Smooth muscle cell of the brain vasculature (primary cell): ENCODE data around the gene SPON2.

Experiments used
- DNase-seq: peaks from one replicate; pipeline ENCODE4 v3.0.0-alpha.2; 2012; ENCODE audit warnings: low read depth, low spot score

SPON2 gene

DNA sequence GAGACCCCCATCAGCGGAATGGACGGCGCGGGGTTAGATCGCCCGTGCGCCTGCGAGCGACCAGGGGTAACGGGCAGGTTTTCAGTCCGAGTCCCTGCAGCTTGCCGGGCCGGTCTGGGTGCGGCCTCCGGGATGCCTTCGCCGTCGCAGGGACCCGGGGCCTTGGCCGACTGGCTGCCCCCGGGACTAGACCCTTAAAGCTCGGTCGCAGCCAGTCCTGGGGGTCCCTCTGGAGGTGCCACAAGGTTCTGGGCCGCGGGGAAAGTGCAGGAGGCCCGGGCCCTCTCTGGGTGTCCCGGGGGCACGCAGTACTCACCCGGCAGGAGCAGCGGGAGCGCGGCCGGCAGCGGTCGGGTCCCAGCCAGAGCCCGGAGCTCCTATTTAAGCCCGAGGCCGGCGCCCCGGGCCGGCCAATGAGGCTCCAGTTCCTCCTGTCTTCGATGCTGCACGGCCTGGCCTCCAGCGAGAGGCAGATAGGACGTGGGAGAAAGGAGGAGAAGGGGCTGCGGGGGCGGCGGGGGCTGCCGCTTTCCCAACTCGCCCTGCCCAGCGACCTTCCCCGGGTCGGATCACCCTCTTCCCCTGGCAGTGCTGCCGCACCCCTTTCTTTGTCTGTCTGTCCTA is at the start of gene SPON2:
Gene SPON2 (minus strand): TSS at position 356 of the 624 bp plus-strand sequence.
- DNase-seq: no peak

GRCh38 chr4:1221155-1221870 is 48.9 kb upstream of the SPON2 start:
- DNase-seq: no peak

DNA sequence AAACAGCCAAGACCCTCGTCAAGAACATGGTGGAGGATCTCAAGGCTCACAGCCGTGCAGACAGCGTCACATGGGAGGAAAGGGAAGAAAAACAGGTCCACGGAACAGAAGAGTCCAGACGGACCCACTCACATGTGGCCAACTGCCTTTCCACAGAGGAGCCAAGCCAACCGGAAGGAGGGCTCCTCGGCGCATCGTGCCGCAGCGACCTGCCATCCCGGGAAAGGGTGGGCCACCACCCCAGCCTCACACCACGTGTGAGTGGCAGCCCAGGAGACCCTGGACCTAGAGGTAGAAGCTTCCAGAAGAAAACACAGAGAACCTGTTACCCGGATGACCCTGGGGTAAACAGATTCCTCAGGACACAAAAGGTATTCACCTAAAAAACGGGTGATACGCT is 48.2 kb upstream of the SPON2 start:
- DNase-seq: no peak

DNA sequence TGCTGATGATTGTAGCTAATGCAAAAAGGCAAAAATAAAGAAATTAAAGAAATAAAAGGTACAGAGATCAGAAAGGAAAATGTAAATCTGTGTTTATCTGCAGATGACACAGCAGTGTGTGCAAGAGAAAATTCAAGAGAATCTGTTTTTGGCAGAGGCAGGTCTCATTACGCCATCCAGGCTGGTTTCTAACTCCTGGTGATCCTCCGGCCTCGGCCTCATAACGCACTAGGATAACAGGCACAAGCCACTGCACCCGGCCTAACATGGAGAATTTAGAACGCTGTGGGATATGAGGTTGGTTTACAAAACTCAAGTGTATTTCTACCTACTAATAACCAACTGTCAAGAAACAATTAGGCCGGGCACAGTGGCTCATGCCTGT is 47.2 kb upstream of the SPON2 start:
- no peak for DNase-seq

GRCh38 chr4:1218634-1219565 is 46.5 kb upstream of the SPON2 start:
- DNase-seq: no peak

GRCh38 chr4:1217366-1217765 is 45.0 kb upstream of the SPON2 start:
- no peak for DNase-seq

- no peak for DNase-seq
Measured at GRCh38 chr4:1216869-1217294, 44.5 kb upstream of the SPON2 start.

DNA sequence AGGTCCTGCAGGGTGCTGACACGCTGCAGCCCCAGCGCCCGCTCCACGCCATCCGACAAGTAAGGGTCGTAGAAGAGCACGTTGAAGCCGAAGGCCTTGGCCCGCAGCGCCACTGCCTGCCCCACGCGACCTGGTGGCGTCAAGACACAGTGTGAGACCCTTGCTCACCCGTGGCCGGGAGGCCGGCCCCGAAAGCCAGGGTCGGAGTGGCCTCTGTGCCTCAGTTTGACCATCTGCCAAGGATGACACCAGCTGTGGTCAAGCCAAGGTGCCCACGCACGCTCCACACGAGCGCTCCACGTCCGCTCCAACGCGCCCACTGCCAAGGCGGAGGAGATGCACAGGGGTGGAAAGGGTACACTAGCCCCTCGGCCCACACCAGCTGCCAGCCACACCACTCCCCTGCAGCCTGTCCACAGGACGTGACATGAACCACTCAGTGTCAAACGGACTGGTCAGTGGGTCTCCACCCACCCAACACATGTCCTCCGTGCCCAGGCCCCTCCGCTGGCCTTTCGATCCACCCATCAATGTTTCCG is 43.8 kb upstream of the SPON2 start:
- no peak for DNase-seq

DNA sequence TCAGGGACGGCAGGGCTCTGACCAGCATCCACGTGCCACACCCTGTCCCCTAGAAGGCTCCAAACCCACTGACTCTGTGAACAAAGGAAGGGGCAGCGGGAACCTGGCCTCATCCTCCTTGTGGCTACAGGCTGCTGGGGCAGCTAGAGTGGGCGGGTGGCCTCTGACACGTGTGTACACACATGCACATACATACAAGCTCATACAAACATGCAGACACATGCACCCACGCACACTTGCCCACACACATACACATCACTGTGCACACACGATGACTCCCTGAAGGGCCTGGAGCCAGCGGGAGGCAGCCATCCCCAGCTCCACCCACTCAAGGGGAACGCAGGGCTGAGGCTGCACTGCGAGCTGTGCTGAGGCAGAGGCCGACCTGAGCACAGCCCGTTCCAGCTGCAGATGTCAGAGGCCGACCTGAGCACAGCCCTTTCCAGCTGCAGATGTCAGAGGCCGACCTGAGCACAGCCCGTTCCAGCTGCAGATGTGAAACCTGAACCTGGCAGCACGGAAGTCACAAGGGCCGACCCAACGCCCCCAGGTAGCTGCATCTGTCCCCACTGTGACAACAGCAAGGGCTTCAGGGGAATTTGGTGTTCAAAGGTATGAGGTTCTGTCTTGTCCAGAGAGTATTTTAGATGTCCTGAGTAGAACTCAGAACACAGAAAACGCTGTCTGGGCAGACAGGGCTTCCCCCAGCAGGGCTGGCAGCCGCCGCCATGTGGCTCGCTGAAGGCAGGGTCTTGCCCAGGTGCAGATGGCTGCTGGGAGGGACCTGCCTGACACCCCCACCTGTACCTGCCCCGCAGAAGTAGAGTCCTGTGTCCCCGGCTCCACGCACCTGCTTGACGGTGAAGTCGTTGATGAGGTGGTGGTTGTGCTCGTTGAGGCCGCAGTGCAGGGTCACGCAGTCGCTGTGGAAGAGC is 43.0 kb upstream of the SPON2 start:
- DNase-seq: no peak

DNA sequence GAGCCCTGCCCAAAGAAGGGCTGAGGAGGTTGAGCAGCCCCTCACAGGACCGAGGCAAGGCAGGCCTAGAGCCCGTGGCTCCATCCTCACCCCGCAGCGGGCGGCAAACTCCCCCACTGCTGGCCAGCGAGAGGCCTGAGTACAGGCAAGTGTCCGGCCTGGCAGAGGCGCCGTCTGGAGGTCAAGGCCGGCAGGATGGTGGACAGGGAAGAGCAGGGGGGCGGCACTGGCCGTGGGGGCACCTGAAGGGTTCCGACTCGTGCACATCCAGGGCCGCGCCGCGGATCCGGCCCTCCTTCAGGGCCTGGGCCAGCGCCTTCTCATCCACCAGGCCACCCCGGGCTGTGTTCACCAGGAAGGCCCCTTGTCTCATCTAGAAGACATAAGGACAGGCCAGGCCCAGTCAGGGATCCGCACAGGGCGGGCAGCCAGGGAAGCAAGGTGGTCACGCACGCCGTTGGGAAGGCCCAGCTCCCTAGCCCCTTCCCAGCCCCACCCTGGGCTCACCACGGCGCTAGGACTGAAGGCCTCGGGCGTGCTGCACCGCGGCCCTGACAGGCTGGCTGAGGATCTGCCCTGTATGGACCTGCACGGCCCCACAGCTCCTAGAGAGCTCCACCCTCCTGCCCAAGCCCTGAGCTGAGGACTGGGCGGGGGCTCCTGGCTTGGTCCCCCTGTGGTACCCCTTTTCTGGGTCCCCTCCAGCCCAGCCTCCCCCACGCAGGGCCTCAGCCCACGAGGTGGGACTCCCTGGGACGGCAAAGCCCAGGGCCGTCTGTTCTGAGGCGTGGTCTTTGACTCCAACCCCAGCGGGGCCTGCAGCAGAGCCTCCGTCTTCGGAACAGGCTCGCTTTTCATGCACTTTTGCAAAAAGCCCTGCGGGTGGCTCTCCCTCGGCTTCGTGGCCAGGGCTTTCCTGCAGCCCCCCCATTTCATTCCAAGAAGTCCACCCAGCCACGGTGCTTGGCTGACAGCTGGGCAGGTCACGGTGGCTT is 42.0 kb upstream of the SPON2 start:
- no peak for DNase-seq

DNA sequence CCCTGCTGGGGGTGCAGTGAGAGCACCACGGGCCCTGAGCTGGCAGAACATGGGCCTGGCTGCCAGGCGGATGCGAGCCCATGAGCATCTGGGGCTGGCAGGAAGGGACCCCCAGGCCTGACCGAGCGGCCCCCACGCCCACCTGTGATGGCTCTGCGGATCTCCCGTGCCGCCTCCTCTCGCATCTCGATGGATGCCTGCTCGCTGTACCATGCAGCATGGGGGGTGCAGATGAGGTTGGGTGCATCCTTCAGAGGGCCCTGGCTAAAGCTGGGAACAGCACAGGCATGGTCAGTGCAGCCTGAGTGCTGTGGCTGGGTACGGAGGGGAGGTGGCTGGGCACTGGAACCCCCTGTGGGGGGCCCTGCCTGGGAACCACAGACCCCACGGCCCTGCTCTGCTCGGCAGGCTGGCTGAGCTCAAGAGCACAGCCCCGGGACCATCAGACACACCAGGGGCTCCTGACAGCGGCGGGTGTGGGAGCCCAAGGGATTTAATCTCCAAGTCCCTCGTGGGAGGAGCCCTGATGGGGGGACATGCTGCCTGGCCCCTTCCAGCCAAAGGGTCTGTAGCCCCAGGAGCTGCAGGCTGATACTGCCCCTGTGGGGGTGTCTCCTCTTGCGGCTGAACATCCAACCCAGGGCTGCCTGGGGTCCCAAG is 41.1 kb upstream of the SPON2 start:
- DNase-seq: no peak

DNA sequence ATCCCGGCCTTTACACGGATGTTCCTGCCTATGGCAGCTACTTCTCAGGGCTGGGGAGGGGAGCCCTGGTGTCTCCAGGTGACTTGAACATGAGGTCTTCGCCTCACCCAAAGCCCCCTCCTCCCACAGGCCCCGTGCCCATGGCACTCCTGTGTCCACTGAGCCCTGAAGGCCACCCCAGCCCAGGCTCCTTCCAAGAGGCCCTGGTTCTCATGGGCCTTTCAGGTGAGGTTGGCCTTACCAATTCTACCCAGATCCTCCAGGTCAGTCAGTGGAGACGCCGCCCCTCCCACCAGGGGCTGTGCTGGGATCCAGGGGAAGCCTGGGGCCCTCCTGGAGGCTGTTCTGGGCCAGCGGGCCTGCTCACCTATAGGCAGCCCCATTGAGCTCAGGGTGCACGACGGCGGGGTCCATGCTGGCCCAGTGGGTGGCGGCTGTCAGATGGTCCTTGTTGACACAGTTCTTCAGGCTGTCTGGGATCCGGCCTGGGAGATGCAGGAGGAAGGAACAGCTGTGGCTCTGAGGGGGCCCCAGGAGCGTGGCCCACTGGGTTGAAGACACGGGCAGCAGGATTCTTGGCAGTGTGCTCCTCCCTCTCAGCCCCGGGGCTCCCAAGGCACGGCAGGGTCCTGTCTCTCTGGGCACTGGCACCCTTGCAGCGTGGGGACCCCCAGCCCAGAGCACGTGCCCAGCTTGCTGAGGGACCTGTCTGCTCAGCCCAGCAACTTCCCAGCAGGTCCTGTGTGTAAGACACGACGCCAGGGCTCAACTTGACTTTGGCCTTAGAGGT is 40.4 kb upstream of the SPON2 start:
- DNase-seq: no peak

GRCh38 chr4:1211891-1212545 is 39.6 kb upstream of the SPON2 start:
- no peak for DNase-seq

GRCh38 chr4:1211371-1211770 is 39.0 kb upstream of the SPON2 start:
- no peak for DNase-seq

GRCh38 chr4:1210971-1211370 is 38.6 kb upstream of the SPON2 start:
- DNase-seq: no peak

DNA sequence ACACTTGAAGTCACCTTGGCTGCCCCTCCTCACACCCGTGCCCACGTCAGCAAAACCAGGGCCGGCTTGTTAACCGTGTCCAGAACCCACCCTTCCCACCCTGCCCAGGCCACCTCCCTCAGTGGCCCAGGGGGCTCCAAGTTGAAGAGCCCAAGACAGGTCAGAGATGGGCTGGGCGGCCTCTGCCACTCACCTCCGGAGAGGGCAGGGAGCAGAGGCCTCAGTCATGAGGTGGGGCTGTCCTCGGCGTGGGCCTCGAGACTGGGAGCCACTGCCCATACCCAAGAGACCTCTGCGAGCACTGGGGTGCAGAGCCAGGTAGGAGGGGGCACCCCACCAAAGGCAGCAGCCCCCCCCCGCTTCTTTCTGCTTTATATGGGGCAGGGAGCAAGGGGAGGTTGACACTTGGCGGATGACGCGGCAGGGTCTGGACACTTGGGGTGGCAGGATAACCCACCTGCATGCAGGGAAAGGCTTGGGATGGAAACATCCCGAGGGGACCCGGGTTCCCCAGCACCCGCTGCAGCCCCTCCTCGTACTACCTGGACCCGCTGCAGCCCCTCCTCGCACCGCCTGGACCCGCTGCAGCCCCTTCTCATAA is 38.0 kb upstream of the SPON2 start:
- no peak for DNase-seq

- no peak for DNase-seq
Measured at GRCh38 chr4:1209821-1210220, 37.4 kb upstream of the SPON2 start.
